GM18508 (cell line): ENCODE measurements around the gene ASAP2.

ENCODE experiments used
- ATAC-seq: cut with Tn5 transposase; IDR thresholded peaks from one replicate; pipeline ENCODE4 v1.9.1; 2021; ENCODE audit warnings: moderate number of reproducible peaks; ENCODE audit not compliant: insufficient read depth, unreplicated experiment

ASAP2 gene

DNA sequence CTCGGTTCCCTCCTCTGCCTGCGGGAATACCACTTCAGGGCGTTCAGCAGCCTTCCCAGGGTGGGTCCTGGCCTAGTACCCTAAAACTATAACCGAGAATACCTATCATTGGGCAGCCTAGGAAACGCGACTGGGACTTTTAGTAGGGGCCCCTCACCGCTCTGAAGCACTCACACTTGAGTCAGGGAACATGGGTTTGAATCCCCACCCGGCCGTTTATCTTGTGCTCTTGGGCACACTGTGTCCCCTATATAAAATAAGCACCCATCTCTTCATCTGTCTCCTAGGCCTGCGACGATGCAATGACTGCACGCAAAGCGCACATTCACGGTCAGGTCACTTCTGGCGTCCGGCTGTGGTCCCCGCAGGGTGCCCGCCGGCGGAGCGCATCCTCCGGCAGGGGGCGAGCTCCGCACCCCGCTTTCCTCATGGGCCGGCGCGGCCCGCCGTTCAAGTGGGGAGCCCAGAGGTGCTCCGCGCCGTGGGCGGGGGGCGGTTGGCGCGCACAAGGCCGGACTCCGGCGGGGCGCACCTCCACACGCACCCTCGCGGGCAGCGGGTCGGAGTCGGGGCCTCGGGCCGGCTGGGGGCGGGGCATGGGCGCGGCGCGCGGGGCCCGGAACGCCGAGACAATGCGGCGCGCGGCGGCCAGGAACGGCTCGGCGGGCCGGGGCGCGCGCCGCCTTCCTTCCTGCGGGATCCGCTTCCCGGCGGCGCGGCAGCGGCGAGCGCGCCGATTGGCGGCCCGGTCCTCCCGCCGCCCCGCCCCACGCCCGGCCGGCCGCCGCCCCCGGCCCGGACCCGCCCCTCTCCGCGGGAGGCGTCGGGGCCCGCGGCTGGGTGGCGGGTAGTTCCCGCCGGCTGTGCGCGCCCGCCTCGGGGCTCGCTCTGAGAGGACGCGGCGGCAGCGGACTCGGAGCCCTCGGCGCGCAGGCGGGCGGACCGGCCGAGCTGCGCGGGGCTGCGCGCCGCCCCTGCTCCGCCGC is at the start of gene ASAP2:
TSS of gene ASAP2 (plus strand) at position 850 of the 986 bp plus-strand sequence. CDS start 293 bp downstream, outside the sequence.
- ATAC-seq: no peak

DNA sequence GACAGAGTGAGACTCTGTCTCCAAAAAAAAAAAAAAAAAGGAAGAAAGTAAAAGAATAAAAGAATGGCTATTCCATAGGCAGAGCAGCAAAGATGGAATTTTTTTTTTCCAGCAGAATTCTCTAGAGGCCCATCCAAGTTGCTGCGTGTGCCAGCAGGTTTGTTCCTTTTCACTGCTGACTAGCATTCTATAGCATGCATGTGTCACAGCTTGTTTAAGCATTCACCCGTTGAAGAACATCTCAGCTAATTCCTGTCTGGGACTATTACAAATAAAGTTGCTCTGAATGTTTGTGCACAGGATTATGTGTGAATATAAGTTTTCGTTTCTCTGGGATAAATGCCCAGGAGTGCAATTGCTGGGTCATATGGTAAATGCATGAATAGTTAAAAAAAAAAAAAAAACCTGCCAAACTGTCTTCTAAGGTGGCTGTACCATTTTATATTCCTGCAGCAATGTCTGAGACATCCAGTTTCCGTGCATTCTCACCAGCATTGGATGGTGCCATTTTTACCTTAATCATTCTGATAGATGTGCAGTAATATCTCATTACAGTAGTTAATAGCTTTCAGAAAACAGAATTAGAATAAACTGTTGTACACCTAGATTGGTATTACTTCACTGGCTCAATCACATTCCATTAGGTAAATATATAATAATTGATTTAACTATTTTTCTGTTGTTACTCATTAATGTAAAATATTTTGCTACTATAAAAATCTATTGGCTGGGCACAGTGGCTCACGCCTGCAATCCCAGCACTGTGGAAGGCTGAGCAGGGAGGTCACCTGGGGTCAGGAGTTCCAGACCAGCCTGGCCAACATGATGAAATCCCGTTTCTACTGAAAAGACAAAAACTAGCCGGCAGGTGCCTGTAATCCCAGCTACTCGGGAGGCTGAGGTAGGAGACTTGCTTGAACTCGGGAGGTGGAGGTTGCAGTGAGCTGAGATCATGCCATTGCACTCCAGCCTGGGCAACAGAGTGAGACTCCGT is 47.5 kb upstream of the ASAP2 start:
- ATAC-seq: no peak

DNA sequence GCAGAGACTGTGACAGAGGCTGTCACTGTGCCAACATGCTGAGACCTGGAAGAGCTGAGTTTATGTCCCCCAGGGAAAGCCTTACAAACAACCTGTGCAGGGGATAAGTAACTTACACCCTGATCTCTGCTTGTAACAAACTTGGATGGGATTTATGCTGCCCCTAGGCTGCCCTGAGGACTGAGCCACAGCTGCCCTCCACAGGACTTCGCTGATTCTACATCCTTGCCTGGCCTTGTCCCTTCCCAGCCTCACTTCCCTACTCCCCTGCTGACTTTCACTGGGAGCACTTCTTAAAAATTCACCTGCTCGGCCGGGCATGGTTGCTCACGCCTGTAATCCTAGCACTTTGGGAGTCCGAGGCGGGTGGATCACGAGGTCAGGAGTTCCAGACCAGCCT is 45.9 kb upstream of the ASAP2 start:
- no peak for ATAC-seq

GRCh38 chr2:9162841-9163240 is 43.8 kb upstream of the ASAP2 start:
- no peak for ATAC-seq

GRCh38 chr2:9163306-9164111 is 43.1 kb upstream of the ASAP2 start:
- no peak for ATAC-seq

GRCh38 chr2:9164112-9164608 is 42.5 kb upstream of the ASAP2 start:
- no peak for ATAC-seq

DNA sequence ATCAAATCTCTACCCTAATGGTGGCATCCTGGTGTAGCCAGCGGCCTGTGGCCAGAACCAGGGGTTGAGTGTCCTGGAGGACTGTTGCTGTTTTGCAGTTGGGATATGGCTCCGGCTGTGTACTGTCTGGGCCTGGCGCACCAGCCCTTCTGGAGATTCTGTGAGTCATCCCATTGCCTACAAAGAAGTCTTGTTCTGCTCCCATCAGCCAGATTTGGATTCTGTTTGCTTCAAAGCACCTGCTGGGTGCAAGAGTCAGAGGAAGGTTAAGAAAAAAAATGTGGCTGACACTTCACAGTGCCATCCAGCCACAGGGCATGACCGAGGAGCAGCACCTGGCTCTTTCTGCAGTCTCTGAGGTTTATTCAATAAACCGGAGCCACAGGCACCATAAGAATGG is 41.0 kb upstream of the ASAP2 start:
- no peak for ATAC-seq

DNA sequence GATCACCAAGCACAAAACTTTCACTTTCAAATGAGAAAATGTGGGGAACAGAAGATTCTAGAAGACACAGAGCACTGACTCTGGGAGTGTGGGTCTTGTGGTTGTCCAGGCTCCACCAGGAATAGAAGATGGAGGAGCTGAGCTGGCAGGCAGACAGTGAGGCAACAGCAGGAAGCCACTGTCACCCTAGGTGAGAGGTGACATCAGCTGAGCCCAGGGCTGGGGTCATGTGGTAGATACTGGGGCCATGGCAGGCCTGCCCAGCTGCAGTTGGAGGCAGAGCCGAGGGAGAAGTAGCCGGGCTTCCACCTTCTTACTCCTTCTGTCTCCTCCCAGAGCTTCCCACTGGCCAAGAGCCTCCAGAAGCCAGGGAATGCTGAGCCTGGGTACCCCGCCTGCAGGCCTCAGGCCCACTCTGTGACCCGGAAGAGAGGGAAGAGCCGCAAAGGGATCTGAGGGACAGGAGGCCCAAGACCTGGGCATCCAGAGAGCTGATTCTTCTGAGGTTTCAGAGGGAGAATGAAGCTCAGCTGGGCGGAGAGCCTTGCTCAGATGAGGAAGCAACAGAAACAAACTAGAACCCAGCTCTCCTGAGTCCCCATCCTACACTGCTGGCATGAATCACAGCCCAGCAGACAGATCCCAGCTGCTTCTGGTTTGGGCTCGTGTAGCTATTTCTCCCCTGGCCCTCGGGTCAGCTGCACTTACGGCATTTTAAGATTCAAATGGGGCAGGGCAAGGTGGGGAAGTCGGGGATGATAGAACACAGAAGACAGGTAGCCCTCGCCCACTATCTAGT is 39.8 kb upstream of the ASAP2 start:
- ATAC-seq: no peak

DNA sequence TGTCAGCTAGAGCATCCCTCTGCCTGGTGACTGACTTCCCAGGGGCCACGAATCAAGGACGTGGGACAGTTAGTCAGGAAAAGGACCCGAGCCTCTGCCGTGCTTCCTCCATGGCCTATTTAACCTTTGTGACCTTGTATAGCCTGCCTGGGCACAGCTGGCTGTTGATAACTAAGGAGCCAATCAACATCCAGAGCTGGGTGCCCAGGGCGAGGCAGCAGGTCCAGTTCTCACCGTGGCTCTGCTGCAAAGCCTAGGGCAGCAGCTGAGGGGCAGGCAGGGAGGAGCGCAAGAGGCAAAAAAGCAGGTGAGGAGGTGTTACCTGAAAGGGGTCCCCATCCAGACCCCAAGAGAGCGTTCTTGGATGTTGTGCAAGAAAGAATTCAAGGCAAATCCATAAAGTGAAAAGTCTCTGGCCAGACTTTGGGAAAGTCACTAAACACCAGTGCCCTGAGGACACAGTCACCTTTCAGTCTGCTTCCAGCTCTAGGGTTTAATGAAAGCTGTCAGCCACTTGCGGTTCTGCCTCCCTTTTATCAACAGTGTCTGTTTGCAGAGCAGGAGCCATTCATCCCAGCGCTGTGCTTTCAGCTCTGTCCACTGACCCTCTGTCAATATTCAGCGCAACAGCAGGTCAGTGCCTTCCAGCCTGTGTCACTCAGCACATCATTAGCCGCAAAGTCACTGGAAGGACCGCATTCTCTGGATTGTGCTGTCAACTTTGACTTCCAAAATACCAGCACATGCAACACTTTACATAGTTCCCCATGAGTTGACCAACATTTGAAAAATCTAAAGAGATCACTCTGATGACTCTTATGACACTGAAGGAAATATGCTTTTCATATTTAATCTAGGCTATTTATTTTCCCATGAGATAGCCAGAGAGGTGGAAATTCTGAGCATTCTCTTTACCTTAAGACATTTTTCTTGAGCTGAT is 38.6 kb upstream of the ASAP2 start:
- ATAC-seq: no peak

DNA sequence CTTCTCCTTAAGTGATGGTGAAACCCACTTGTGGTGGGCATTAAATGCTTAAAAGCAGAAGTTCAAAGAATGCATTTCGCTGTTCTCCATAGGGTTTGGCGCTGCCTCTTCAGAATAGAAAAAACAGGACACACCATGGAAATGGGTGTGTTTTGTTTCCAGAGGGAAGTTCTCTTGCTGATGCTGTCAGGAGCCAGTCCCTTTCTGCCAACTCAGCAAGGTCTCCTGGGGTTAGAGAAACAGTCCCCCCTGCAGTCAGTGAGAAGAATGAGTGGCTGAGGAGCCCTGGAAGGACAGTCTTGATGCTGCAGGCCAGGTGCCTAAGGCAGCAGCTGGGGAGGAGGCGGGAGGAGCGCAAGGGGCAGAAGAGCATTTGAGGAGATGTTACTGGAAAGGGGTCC is 37.8 kb upstream of the ASAP2 start:
- no peak for ATAC-seq

DNA sequence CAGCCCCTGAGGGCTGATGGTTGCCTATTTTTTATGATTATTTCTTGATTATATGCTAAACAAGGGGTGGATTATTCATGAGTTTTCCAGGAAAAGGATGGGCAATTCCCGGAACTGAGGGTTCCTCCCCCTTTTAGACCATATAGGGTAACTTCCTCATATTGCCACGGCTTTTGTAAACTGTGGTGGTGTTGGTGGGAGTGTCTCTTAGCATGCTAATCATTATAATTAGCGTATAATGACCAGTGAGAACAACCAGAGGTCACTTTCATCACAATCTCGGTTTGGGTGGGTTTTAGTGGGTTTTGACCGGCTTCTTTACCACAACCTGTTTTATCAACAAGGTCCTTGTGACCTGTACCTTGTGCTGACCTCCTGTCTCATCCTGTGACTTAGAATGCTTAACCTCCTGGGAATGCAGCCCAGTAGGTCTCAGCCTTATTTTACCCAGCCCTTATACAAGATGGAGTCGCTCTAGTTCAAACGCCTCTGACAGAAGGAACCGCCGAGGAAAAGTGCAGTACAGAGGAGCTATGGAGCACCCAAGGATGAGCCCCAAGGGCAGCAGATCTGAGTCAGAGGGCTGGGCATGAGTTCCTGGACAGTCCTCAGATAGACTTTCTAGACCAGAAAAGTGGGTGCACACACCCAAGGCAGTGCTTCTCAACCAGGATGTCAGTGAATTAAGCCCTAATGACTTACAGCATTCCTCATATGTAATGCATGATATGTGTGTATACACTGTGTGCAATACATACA is 37.1 kb upstream of the ASAP2 start:
- ATAC-seq: no peak

- no peak for ATAC-seq
Measured at GRCh38 chr2:9170458-9171130, 36.0 kb upstream of the ASAP2 start.

GRCh38 chr2:9174771-9175437 is 31.7 kb upstream of the ASAP2 start:
- ATAC-seq: no peak

DNA sequence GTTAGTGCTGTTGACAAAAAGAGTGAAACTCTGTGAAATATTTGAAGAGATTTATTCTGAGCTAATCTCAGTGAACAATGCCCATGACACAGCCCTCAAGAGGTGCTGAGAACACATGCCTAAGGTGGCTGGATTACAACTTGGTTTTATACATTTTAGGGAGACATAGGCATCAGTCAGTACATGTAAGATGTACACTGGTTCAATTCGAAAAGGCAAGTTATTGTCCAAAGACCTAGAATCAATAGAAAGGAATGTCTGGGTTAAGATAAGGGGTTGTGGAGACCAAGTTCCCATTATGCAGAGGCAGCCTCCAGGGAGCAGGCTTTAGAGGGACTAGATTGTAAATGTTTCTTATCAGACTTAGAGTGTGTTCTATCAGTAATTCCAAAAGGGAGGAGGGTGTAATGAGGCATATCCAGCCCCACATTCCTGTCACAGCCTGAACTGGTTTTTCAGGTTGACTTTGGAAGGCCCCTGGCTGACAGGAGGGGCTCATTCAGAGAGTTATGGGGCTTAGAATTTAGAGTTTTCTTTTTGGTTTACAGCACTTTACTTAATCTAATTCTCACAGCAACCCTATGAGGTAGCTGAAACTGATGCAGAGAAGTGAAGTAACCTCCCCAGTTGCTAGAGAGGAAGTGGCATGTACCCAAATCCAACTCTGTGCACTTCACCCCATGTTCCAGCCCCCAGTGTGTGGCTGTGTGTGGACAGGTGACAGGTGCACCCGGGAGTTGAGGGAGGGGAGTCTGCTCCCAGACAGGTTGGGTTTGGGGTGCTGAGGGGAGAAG is 28.3 kb upstream of the ASAP2 start:
- ATAC-seq: no peak

GRCh38 chr2:9178904-9179571 is 27.6 kb upstream of the ASAP2 start:
- ATAC-seq: no peak
